ENCODE measurements around the gene LZTS3.
"Not testable (repeated sequence)": the region's sequence is repeated elsewhere in the genome, so short reads cannot be mapped to it uniquely, and the experiment has no call there.

- not testable (repeated sequence) for TF ChIP-seq CTCF (IDR thresholded peaks at IDR 0.05; ENCODE audit: poor library complexity); EZH2 (IDR thresholded peaks at IDR 0.05; ENCODE audit: borderline replicate concordance)
These were observed 21.2 kb downstream of the LZTS3 start for GRCh38 chr20:3152057-3152644.
